ENCODE results near the gene MEAF6.
A peak's percentile ranks its signal among the peaks of the same experiment; 100 is the strongest.

Gene MEAF6

DNA sequence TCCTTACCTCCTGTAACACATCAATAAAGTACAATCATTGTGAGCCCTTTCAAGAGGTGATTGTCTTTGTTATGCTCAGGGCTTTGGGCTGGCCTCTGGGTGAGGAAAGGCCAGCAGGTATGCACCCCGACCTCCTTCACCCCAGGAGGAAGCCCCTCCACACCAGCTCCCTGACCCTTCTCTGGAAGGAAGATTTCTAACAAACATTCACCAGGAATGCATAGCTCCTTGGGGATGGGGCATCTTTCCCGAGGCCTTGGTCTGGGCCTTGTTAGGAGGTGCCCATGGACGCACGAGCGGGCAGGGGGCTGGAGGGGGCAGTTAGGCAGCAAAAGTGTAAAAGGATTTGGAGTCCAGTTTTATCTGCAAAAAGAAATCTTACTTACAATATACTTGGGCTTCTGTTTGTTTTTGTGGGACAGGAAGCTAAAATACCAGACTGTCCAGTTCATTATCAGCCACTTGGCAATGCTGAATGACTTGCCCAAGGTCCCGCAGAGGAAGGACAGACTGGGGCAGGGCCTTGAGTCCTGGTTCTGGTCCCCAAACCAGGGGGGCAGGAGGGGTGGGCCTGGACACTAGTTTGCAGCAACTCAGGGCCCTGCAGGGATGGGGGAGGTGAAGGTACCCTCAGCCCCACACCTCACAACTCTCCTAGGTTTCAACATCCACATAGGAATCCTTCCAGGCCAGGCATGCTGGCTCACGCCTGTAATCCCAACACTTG is 30.1 kb downstream of the MEAF6 start:
- DNase-seq (ENCODE audit: low spot score), result no peak

DNA sequence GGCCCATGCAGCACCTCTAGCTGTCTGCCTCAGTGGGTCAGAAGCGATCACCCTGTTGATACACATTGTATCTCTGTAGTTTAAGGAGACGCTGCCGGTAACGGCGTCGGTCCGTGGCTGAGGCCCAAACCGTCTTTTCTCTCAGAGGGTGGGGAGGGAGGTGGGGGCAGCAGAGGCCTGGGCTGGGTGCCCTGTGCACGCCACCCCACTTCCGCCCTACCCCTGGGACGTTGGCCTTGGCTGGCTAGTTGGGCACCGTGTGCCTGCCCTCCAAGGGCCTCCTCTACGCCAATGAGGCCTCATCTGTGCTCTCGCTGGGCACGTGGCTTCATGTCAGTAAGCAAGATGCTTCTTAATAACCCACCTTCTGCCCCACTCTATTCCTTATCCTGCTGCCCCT is 30.8 kb downstream of the MEAF6 start:
- no peak for DNase-seq (ENCODE audit: low spot score)

DNA sequence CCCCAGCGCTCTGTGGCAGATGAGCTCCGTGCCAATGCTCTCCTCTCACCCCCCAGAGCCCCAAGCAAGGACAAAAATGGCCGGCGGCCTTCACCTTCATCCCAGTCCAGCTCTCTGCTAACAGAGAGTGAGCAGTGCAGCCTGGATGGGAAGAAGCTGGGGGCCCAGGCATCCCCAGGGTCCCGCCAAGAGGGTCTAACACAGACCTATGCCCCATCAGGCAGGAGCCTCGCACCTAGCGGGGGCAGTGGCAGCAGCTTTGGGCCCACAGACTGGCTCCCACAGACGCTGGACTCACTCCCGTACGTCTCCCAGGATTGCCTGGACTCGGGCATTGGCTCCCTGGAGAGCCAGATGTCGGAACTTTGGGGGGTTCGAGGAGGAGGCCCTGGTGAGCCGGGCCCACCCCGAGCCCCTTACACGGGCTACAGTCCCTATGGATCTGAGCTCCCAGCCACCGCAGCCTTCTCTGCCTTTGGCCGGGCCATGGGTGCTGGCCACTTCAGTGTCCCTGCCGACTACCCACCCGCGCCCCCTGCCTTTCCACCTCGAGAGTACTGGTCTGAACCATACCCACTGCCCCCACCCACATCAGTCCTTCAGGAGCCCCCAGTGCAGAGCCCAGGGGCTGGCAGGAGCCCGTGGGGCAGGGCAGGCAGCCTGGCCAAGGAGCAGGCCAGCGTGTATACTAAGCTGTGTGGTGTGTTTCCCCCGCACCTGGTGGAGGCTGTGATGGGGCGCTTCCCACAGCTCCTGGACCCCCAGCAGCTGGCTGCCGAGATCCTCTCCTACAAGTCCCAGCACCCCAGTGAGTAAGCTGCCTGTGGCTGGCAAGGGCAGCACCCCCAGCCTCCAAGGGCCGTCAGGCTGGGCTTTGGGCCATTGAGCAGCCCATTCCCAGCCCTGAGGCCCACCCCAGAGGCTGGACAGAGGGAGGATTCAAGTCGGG is 31.5 kb downstream of the MEAF6 start:
- no peak for DNase-seq (ENCODE audit: low spot score)

DNA sequence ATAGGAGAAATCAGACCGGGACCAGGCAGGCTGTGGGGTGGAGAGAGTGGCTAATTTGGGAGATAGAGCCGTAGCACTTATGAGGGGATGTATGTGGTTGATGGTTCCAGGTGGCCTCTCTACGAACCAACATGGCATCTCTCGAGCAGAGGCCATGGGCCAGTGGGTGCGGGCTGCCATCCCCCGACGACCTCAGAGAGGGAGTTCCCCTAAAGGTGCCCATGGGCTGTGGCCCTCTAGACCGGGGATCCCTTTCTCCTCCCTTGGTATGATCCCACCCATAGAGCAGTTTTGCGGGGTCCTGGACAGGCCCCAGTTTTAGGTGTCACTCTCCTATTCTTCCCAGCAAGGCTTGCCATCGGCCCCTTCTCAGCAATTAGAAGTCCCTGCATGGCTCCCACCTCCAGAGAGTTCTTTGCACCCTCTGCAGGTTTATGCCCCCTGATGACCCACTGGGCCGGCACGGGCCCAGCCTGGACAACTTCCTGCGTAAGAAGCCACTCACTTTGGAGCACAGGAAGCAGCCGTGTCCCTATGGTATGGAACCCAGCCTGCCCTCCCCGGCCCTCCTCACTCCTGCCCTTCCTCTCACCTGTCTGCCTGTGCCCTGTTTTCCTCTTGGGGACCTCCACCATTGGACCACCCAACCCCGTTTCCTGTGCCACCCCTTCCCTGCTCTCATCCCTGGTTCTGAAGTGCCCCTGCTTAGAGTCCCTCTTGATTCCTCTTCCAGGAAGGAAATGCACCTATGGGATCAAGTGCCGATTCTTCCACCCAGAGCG is 32.4 kb downstream of the MEAF6 start:
- no peak for DNase-seq (ENCODE audit: low spot score)

DNA sequence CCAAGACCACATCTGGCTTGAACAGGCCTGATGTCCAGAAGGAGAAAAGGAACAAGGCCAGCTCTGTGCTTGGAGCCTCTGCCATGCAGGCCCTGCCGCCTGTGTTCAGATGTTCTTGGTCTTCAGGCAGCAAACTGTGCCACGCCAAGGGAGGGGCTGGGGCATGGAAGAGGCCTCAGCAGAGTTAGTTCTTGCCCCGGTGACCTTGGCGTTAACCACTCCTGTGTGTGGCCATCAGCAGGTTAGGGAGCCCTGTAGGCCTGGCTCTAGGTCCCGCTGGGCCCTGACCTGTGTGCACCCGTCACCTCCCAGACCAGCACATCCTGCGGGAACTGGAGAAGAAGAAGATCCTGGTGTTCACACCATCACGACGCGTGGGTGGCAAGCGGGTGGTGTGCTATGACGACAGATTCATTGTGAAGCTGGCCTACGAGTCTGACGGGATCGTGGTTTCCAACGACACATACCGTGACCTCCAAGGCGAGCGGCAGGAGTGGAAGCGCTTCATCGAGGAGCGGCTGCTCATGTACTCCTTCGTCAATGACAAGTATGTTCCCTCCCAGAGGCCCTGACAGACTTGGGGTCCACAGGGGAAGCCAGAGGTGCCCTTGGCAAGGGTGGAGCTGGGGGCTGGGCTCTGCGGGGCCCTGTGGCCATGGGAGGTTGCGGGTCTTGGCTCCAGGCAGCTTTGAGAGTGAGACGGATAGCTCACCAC is 33.1 kb downstream of the MEAF6 start:
- no peak for DNase-seq (ENCODE audit: low spot score)

DNA sequence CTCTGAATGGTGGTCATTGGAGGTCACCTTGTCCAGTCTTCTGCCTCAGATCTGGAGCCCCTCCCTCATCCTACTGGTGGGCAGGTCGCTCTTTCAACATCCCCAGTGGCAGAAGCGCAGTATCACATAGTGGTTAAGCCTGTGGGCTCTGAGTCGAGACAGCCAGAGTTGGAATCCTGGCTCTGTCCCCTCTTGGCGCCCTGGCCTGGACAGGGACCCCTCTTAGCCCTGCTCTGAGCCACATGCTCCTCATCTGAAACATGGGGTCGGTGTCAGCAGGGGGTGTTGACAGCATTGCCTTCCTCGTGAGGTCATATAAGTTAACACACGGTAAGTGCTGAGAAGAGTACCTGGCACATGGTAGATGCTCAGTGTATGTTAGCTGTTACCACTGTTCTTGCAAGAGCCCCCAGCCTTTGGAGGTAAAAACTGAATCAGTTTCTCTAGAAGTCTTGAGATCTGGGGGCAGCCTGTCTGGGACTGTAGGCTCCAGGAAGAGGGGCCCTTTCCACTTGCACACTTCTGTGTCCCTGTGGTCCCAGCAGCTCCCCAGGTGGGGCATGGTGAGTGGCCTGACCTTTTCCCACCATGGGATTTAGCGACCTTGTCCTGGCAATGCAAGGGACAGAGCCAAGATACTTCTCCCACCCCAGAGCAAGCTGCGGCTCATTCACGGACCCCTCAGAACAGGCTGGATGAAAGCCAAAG is 33.8 kb downstream of the MEAF6 start:
- DNase-seq (ENCODE audit: low spot score), result no peak

DNA sequence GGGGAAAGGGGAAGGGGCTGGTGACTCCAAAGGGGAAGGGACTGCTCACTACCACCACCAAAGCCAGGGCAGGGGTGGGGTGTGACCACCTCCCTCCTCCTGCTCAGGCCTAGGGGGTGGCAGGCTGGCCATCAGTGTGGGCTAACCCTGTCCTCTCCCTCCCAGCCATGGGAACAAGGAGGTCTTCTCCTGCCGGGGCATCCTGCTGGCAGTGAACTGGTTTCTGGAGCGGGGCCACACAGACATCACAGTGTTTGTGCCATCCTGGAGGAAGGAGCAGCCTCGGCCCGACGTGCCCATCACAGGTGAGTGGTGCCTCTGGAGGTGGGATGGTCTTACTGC is 34.5 kb downstream of the MEAF6 start:
- DNase-seq (ENCODE audit: low spot score), result no peak

DNA sequence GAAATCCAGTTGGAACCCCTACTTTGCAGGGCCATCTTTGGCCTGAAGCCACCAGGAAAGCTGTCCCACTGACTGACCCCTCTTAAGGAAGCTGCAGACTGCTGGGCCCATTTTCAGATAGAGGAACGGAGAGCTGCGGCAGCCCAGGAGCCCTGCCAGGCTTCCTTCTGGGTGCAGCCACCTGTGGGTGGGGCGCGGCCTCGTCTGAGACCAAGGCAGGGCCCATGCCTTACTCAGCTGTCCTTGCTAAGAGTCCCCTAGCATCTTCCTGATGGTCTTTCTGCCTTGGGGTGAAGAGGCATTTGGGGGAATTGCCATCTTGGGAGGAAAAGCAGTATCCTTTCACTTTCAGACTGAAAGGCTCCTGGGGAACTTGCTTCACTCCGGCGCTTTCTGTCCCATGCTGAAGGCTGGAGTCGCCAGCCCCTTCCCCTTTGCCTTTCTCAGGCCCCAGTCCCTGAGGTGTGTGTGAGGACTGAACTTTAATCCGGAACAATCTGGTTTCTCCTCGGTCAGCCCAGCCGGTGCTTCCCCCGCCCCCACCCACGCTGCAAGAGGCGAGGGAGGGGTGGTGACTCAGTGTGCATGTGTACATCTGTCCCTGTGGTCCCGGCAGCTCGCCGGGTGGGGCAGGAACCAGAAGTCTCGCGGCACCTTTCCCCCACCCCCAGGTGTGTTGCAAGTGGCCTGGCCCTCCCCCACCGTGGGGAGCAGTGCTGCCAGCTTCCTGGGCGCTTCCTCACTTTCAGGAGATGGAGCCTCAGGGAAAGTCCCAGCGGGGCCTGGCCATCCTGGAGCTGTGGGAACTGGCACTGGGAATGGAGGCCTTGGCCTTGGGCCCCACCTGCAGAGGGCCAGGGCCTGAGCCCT is 35.1 kb downstream of the MEAF6 start:
- peak; percentile 56 for DNase-seq (ENCODE audit: low spot score)

- peak; percentile 37 for DNase-seq (ENCODE audit: low spot score)
Observed at GRCh38 chr1:37478890-37479254, 35.7 kb downstream of the MEAF6 start.

- DNase-seq (ENCODE audit: low spot score), result peak; percentile 38
Observed at GRCh38 chr1:37478451-37478881, 36.1 kb downstream of the MEAF6 start.

GRCh38 chr1:37477946-37478345 is 36.6 kb downstream of the MEAF6 start:
- DNase-seq (ENCODE audit: low spot score), result no peak

GRCh38 chr1:37477198-37477931 is 37.2 kb downstream of the MEAF6 start:
- DNase-seq (ENCODE audit: low spot score), result peak; percentile 76

DNA sequence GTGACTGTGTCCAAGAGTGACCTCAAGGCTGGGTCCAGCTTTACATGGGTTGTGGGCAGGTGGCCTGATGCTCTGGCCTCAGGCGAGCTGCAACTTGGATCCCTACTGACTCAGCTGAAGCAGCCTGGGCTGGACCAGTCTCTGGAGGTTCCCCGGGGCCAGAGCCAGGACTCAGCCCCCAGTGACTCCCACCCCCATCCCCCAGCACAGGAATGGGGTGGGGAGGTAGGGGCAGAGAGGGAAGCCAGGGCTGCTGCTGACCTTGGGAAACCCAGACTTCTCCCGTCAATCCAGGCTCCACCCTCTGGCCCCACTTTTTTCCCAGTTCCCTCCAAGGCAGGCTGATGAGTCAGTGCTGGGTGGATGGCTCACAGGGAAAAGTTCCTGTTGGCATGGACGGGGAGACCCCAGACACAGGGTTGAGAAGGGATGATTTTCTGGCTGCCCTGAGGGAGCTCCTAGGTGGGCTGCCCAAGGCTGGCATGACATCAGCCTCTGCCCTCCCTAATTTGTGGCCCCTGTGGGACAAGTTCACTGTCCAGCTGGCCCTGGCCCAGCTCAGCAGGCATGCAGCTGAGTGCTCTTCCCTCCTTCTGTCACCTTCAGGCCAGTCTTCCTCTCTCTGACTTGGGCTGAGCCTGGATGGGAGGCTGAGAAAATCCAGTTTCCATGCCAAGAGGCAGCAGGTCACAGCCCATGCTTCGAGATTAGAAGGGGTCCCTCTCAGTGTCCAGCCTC is 37.9 kb downstream of the MEAF6 start:
- DNase-seq (ENCODE audit: low spot score), result no peak

GRCh38 chr1:37476087-37476452 is 38.5 kb downstream of the MEAF6 start:
- DNase-seq (ENCODE audit: low spot score), result peak; percentile 26

GRCh38 chr1:37475380-37476086 is 39.0 kb downstream of the MEAF6 start:
- DNase-seq (ENCODE audit: low spot score), result no peak

- DNase-seq (ENCODE audit: low spot score), result peak; percentile 42
Observed at GRCh38 chr1:37474697-37475379, 39.7 kb downstream of the MEAF6 start.

GRCh38 chr1:37474046-37474696 is 40.4 kb downstream of the MEAF6 start, which contains the start of gene ZC3H12A:
TSS of gene ZC3H12A (plus strand) at chr1:37474580. CDS start at chr1:37475497, 917 bp downstream.
- peak; percentile 94 for DNase-seq (ENCODE audit: low spot score)
